Stomach (tissue), 4 donors: Measurements from ENCODE around the gene NPIPA5.
"Not testable (repeated sequence)": the region's sequence is repeated elsewhere in the genome, so short reads cannot be mapped to it uniquely, and the experiment has no call there.

Experiments
- POLR2A ChIP-seq, 4 donors: fragments of 450-650 bp; IDR thresholded peaks; one replicate each; pipeline ENCODE4 v1.6.1; 2016; ENCODE audit warnings: antibody characterized with exemption in 4 of 4, control low read depth in 2 of 4, mild to moderate bottlenecking in 1 of 4, moderate library complexity in 1 of 4
- TF ChIP-seq, protein P1 (sequence below), 7 experiments: fragments of 450-650 bp in 4 of 7; fragments of 200-600 bp in 3 of 7; sonication (generic) in 3 of 7; IDR thresholded peaks; one replicate each; pipeline ENCODE4 v1.5.1; 2016 to 2019; ENCODE audit warnings: antibody characterized with exemption in 7 of 7, control low read depth in 2 of 7, mild to moderate bottlenecking in 1 of 7

DNA sequence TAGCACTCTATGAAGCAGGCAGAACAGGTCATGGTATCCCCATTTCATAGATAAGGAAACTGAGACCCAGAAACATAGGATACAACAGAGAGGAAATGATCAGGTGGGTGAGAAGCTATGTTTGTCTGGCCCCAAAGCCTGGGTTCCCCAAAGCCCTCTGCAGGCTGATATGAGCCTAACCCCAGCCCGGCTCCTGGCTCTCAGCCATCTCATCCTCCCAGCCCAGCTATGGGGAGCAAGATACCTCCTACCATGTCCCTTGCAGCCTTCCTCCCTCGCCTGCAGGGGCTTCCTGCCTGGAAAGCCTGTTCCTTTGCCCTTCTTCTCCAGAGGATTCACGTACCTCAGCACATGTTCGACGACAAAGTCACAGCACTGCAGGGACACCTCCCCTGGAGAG lies 26.3 kb downstream of the NPIPA5 start:
- TF ChIP-seq, protein P1, sequence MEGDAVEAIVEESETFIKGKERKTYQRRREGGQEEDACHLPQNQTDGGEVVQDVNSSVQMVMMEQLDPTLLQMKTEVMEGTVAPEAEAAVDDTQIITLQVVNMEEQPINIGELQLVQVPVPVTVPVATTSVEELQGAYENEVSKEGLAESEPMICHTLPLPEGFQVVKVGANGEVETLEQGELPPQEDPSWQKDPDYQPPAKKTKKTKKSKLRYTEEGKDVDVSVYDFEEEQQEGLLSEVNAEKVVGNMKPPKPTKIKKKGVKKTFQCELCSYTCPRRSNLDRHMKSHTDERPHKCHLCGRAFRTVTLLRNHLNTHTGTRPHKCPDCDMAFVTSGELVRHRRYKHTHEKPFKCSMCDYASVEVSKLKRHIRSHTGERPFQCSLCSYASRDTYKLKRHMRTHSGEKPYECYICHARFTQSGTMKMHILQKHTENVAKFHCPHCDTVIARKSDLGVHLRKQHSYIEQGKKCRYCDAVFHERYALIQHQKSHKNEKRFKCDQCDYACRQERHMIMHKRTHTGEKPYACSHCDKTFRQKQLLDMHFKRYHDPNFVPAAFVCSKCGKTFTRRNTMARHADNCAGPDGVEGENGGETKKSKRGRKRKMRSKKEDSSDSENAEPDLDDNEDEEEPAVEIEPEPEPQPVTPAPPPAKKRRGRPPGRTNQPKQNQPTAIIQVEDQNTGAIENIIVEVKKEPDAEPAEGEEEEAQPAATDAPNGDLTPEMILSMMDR (IDR thresholded peaks at IDR 0.05): not testable (repeated sequence)
- not testable (repeated sequence) for TF ChIP-seq POLR2A (IDR thresholded peaks at IDR 0.05)
